Transverse colon (tissue), 4 donors: ENCODE measurements around the gene DGLUCY.

Experiments
- CTCF ChIP-seq, 5 experiments: fragments of 200-600 bp in 3 of 5; fragments of 450-650 bp in 2 of 5; sonication (generic) in 3 of 5; IDR thresholded peaks; 1 replicate in 2 of 5; 2 replicates in 3 of 5; pipeline ENCODE4 v1.5.1; 2016 to 2017; ENCODE audit warnings: antibody characterized with exemption in 5 of 5, inconsistent platforms in 3 of 5, mild to moderate bottlenecking in 2 of 5, moderate library complexity in 1 of 5
- EP300 ChIP-seq: sonication (generic); formaldehyde crosslinking; IDR thresholded peaks from one replicate; pipeline ENCODE4 v1.6.1; 2017; ENCODE audit warnings: antibody characterized with exemption, low read depth
- POLR2A ChIP-seq: fragments of 450-650 bp; IDR thresholded peaks from one replicate; pipeline ENCODE4 v1.6.1; 2016; ENCODE audit warnings: antibody characterized with exemption, mild to moderate bottlenecking, moderate library complexity
- POLR2AphosphoS5 ChIP-seq, 3 donors: sonication (generic); formaldehyde crosslinking; IDR thresholded peaks; one replicate each; pipeline ENCODE4 v1.6.1; 2016; ENCODE audit warnings: antibody characterized with exemption in 3 of 3

GRCh38 chr14:91125801-91126200 is 11.9 kb downstream of the DGLUCY start:
- TF ChIP-seq CTCF (IDR thresholded peaks at IDR 0.05) = no peak
- TF ChIP-seq POLR2AphosphoS5 (IDR thresholded peaks at IDR 0.05) = no peak
- no peak for TF ChIP-seq EP300
- TF ChIP-seq POLR2A = no peak
